Chondrocyte (in vitro differentiated cells): ENCODE results near the gene USP12. TPM values are rescaled to one million over a fixed set of nuclear protein-coding genes. Genes with fewer than 3 reads are reported as not detected.

ENCODE experiments used
- DNase-seq: peaks from one replicate; pipeline ENCODE4 v3.0.0; 2021; ENCODE audit warnings: mixed read lengths, low spot score
- H3K27ac Mint-ChIP-seq: one replicate; pipeline ENCODE4 v1.8.0; 2021; ENCODE audit warnings: mild to moderate bottlenecking, moderate library complexity, mixed read lengths; ENCODE audit not compliant: unreplicated experiment
- H3K27me3 Mint-ChIP-seq: 2 replicates; pipeline ENCODE4 v1.8.0; 2021; ENCODE audit warnings: low read depth, mixed read lengths
- H3K36me3 Mint-ChIP-seq: 2 replicates; pipeline ENCODE4 v1.8.0; 2021; ENCODE audit warnings: low read depth, mixed read lengths
- H3K4me1 Mint-ChIP-seq: 2 replicates; pipeline ENCODE4 v1.8.0; 2021; ENCODE audit warnings: low read depth, mild to moderate bottlenecking, mixed read lengths
- H3K4me3 Mint-ChIP-seq: one replicate; pipeline ENCODE4 v1.8.0; 2021; ENCODE audit warnings: mild to moderate bottlenecking, moderate library complexity, mixed read lengths; ENCODE audit not compliant: unreplicated experiment
- H3K9me3 Mint-ChIP-seq: 2 replicates; pipeline ENCODE4 v1.8.0; 2021; ENCODE audit warnings: low read depth, mixed read lengths
- total RNA-seq: library from RNA; stranded (reverse); gene quantifications from 3 replicates; pipeline ENCODE4 v1.2.1, GENCODE V29; 2021
- TF ChIP-seq, protein P1 (sequence below): fragments of 200-600 bp; sonication (generic); IDR thresholded peaks from 2 replicates; pipeline ENCODE4 v1.5.0; 2021; ENCODE audit warnings: antibody characterized with exemption, mild to moderate bottlenecking, moderate library complexity

Gene USP12
- total RNA-seq, 1 donor from 2014 or later = 23.2 TPM

DNA sequence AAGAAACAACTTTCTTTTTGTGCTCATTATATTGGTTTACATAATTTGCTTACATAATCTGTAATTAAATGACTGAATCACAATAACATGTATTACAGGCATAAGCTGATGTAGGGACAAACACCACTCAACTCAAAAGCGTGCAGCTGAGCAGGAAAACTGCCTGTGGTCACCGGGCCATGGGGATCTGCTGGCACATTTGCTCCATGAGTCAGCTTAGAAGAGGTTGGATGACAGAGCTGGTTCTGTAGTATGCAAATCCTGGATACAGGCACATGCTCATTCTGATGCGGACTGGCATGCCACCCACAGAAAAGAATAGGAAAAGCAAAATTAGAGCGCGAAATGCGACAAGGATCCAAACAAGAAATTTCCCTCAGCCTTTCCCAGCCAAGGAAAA is 128.6 kb downstream of the USP12 start:
- Mint-ChIP-seq H3K27me3 (no peaks in the 10 kb centered on the region), H3K27ac (peak overlapping the region; percentile 94), H3K4me1 (peaks cover 43% of the 10 kb centered on the region), H3K4me3 (no peak overlapping the region), H3K9me3 (peaks cover 2% of the 10 kb centered on the region), H3K36me3 (no peaks in the 10 kb centered on the region)
- DNase-seq = no peak
- TF ChIP-seq, protein P1, sequence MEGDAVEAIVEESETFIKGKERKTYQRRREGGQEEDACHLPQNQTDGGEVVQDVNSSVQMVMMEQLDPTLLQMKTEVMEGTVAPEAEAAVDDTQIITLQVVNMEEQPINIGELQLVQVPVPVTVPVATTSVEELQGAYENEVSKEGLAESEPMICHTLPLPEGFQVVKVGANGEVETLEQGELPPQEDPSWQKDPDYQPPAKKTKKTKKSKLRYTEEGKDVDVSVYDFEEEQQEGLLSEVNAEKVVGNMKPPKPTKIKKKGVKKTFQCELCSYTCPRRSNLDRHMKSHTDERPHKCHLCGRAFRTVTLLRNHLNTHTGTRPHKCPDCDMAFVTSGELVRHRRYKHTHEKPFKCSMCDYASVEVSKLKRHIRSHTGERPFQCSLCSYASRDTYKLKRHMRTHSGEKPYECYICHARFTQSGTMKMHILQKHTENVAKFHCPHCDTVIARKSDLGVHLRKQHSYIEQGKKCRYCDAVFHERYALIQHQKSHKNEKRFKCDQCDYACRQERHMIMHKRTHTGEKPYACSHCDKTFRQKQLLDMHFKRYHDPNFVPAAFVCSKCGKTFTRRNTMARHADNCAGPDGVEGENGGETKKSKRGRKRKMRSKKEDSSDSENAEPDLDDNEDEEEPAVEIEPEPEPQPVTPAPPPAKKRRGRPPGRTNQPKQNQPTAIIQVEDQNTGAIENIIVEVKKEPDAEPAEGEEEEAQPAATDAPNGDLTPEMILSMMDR = no peak

DNA sequence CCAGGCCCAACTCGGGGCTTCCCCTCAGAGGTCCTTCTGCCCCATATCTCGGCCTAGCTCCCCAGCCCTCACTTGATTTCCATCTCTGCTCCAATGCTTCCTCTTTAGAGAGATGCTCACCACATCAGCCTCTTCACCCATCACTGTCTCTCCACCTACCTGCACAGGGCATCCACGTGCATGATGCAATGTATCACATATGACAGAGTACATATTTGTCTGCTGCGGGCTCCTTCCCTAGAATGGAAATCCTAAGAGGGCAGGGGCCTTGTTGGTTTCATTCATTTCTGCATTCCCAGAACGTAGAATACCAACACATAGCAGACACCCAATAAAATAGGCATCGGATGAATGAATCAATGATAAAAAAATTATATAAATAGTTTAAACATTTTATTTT is 130.3 kb downstream of the USP12 start:
- TF ChIP-seq, protein P1 = no peak
- DNase-seq = no peak
- Mint-ChIP-seq H3K4me3 (no peak overlapping the region), H3K27ac (no peak overlapping the region), H3K27me3 (no peaks in the 10 kb centered on the region), H3K36me3 (no peaks in the 10 kb centered on the region), H3K4me1 (peaks cover 60% of the 10 kb centered on the region), H3K9me3 (peaks cover 2% of the 10 kb centered on the region)

DNA sequence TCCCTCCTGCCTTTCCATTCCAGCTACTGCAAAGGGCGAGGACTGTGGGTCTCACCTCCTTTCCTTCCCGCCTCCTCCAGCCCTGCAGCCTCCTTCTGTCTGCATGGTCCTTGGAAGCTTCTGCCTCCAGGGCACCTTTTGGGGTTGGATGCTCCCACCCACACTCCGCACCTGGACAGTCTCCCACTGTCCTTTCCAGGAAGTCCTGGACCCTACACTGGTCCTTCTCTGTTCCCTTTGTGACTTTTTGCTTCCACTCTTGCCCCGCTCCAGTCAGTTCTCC is 130.8 kb downstream of the USP12 start:
- TF ChIP-seq, protein P1 = no peak
- no peak for DNase-seq
- Mint-ChIP-seq H3K27ac (peak overlapping the region; percentile 4), H3K36me3 (no peaks in the 10 kb centered on the region), H3K27me3 (no peaks in the 10 kb centered on the region), H3K4me1 (peaks cover 65% of the 10 kb centered on the region), H3K9me3 (peaks cover 2% of the 10 kb centered on the region), H3K4me3 (no peak overlapping the region)

DNA sequence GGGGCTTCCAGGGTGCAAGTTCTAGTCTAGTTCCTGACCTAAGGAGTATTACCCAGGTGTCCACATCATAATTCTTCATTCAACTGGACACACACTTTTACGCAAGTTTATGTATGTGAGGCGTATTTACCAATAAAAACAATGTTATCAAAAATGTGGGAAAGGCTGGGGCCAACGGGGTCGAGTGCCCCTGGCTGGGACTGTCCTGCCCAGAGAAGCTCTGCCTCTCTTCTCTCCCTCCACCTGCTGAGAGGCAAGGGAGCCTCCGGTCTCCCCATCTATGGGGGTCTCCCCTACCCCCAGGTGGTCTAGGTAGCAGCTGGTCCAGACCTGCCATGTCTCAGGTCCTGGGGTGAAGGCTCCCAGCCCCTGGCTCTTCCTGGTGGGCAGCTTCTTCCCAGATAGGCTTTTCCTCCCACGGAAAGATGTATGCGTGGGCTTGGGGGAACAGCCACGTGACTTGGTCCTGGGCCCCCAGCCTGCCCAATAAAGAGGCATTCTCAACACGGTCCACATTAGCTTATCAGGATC is 132.4 kb downstream of the USP12 start:
- Mint-ChIP-seq H3K27ac (peak overlapping the region; percentile 59), H3K27me3 (no peaks in the 10 kb centered on the region), H3K36me3 (no peaks in the 10 kb centered on the region), H3K4me1 (peaks cover 77% of the 10 kb centered on the region), H3K9me3 (peaks cover 2% of the 10 kb centered on the region), H3K4me3 (no peak overlapping the region)
- TF ChIP-seq, protein P1 = no peak
- no peak for DNase-seq

DNA sequence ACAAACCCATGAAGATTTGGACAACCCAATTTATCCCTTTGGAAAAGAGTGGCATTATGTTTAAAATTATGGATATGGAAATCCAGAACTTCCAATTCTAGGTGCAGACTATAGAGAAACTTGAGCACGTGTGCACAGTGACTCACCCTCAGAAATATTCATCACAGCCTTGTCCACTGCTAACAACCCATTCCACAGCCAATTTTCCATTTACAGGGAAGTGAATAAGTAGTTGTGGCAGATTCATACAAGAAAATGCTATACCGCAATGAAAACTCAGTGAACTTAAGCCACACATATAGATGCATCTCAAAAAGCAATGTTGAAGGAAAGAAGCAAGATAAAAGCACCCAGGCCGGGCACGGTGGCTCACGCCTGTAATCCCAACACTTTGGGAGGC is 133.3 kb downstream of the USP12 start:
- Mint-ChIP-seq H3K4me3 (no peak overlapping the region), H3K4me1 (peaks cover 74% of the 10 kb centered on the region), H3K27ac (peak overlapping the region; percentile 77), H3K36me3 (no peaks in the 10 kb centered on the region), H3K9me3 (peaks cover 2% of the 10 kb centered on the region), H3K27me3 (no peaks in the 10 kb centered on the region)
- TF ChIP-seq, protein P1 = no peak
- DNase-seq = no peak
